Endothelial cell of umbilical vein (primary cell): ENCODE data around the gene RFC3. TPM values are rescaled to one million over a fixed set of nuclear protein-coding genes. Genes with fewer than 3 reads are reported as not detected.

Experiments
- BruUV-seq: library from RNA; stranded (reverse); fragments of 400-500 nt; replicated peaks from 2 replicates; lab custom pipeline; 2021; lab: Mats Ljungman, UMichigan
- CTCF ChIA-PET: fragments of 300-600, 350-600 bp; sonication (Branson Sonifier 250); formaldehyde crosslinking; loops from one replicate; lab custom pipeline; 2021; ENCODE audit warnings: antibody characterized with exemption, inconsistent platforms; lab: Charles Lee
- POLR2A ChIA-PET: fragments of 300-600, 350-600 bp; sonication (Branson Sonifier 250); formaldehyde crosslinking; loops from one replicate; lab custom pipeline; 2021; ENCODE audit warnings: antibody characterized with exemption, inconsistent platforms; lab: Charles Lee
- DNase-seq: peaks from one replicate; pipeline ENCODE4 v3.0.0-alpha.2; 2011; ENCODE audit warnings: low read depth, low spot score
- FAIRE-seq: peaks from 2 replicates; lab custom pipeline; 2011; peaks lifted over from hg19 to GRCh38; lab: Jason Lieb, UNC
- H2AFZ ChIP-seq: 2 replicates; pipeline ENCODE4 v1.6.0; 2012; ENCODE audit warnings: low read depth, low read length, control low read depth, inconsistent platforms
- H3K27ac ChIP-seq: 2 replicates; pipeline ENCODE4 v1.5.1; 2011; ENCODE audit warnings: low read depth, mild to moderate bottlenecking, control low read depth, low read length, moderate library complexity; ENCODE audit not compliant: insufficient read depth
- H3K27me3 ChIP-seq, 2 experiments: 2 replicates each; pipeline versions ENCODE4 v1.6.0 to v1.6.1; 2011; ENCODE audit warnings: low read length in 2 of 2, mixed read lengths in 1 of 2; ENCODE audit not compliant: control insufficient read depth in 2 of 2, insufficient read depth in 2 of 2
- H3K36me3 ChIP-seq, 2 experiments: 2 replicates in 1 of 2; 3 replicates in 1 of 2; pipeline ENCODE4 v1.5.1; 2011; ENCODE audit warnings: low read length in 2 of 2, mild to moderate bottlenecking in 1 of 2, moderate library complexity in 1 of 2; ENCODE audit not compliant: control insufficient read depth in 2 of 2, insufficient read depth in 2 of 2; ENCODE audit errors: extremely low read depth in 1 of 2
- H3K4me1 ChIP-seq: 3 replicates; pipeline ENCODE4 v1.5.1; 2011; ENCODE audit warnings: mild to moderate bottlenecking, low read length; ENCODE audit not compliant: control insufficient read depth, insufficient read depth; ENCODE audit errors: extremely low read depth
- H3K4me2 ChIP-seq: 2 replicates; pipeline ENCODE4 v1.6.1; 2011; ENCODE audit warnings: low read length, control low read depth, mixed read lengths; ENCODE audit not compliant: insufficient read depth
- H3K4me3 ChIP-seq, 3 experiments: fragments of 200-600 bp in 1 of 3; sonication (generic), shearing (Covaris generic) in 1 of 3; replicated peaks in 1 of 3; 2 replicates each; pipeline ENCODE4 v1.5.1; 2011 to 2016; ENCODE audit warnings: control low read depth in 3 of 3, low read length in 3 of 3, mild to moderate bottlenecking in 2 of 3, inconsistent platforms in 1 of 3, low read depth in 1 of 3, moderate library complexity in 1 of 3; ENCODE audit not compliant: insufficient read depth in 1 of 3
- H3K79me2 ChIP-seq: 2 replicates; pipeline ENCODE4 v1.6.0; 2012; ENCODE audit warnings: low read length, inconsistent platforms; ENCODE audit not compliant: control insufficient read depth, insufficient read depth
- H3K9ac ChIP-seq: replicated peaks from 2 replicates; pipeline ENCODE3; 2011; ENCODE audit warnings: low read length, control low read depth; ENCODE audit not compliant: insufficient read depth; ENCODE audit errors: extremely low read depth
- H3K9me1 ChIP-seq: replicated peaks from 3 replicates; pipeline ENCODE4 v1.6.0; 2011; ENCODE audit warnings: mild to moderate bottlenecking, low read length; ENCODE audit not compliant: control insufficient read depth, insufficient read depth; ENCODE audit errors: extremely low read depth
- H3K9me3 ChIP-seq: replicated peaks from 2 replicates; pipeline ENCODE4 v1.5.1; 2012; ENCODE audit warnings: low read length, inconsistent platforms; ENCODE audit not compliant: control insufficient read depth, insufficient read depth
- H4K20me1 ChIP-seq: replicated peaks from 2 replicates; pipeline ENCODE3; 2011; ENCODE audit warnings: mild to moderate bottlenecking, low read length; ENCODE audit not compliant: control insufficient read depth, insufficient read depth; ENCODE audit errors: extremely low read depth
- CTCF ChIP-seq, 2 donors: IDR thresholded peaks; 1 replicate in 1 of 2; 2 replicates in 1 of 2; pipeline ENCODE4 v1.5.1; 2011; ENCODE audit warnings: low read length in 2 of 2, mild to moderate bottlenecking in 2 of 2, moderate library complexity in 2 of 2, control low read depth in 1 of 2, inconsistent platforms in 1 of 2, low read depth in 1 of 2; ENCODE audit not compliant: insufficient read depth in 1 of 2; ENCODE audit errors: extremely low read depth in 1 of 2
- EZH2 ChIP-seq: IDR thresholded peaks from 2 replicates; pipeline ENCODE4 v1.6.1; 2012; ENCODE audit warnings: borderline replicate concordance, low read depth, mild to moderate bottlenecking, moderate library complexity, low read length, inconsistent platforms; ENCODE audit not compliant: severe bottlenecking
- FOS ChIP-seq: IDR thresholded peaks from 2 replicates; pipeline ENCODE4 v1.6.1; 2011; ENCODE audit warnings: mild to moderate bottlenecking, low read length, moderate library complexity, borderline replicate concordance; ENCODE audit not compliant: insufficient read depth
- GATA2 ChIP-seq: IDR thresholded peaks from 2 replicates; pipeline ENCODE4 v1.7.0; 2011; ENCODE audit warnings: low read depth, mild to moderate bottlenecking, moderate library complexity, mixed read lengths, low read length; ENCODE audit not compliant: insufficient read length, insufficient read depth
- JUN ChIP-seq: IDR thresholded peaks from 2 replicates; pipeline ENCODE4 v1.6.1; 2011; ENCODE audit warnings: borderline replicate concordance, low read depth; ENCODE audit not compliant: insufficient read length, insufficient read depth
- MAX ChIP-seq: IDR thresholded peaks from 2 replicates; pipeline ENCODE4 v1.6.1; 2011; ENCODE audit not compliant: insufficient read depth, insufficient read length
- MYC ChIP-seq: IDR thresholded peaks from one replicate; pipeline ENCODE4 v1.6.1; 2011; ENCODE audit warnings: mild to moderate bottlenecking, low read depth, low read length
- POLR2A ChIP-seq: IDR thresholded peaks from 2 replicates; pipeline ENCODE4 v1.6.1; 2012; ENCODE audit warnings: low read depth, mild to moderate bottlenecking, control low read depth, low read length
- POLR2AphosphoS5 ChIP-seq: IDR thresholded peaks from 2 replicates; pipeline ENCODE4 v1.6.1; 2012; ENCODE audit warnings: low read depth, mild to moderate bottlenecking, control low read depth, low read length, moderate library complexity; ENCODE audit not compliant: insufficient read depth
- dilution Hi-C: fragments of 300-500 bp; cut with MboI; formaldehyde crosslinking; loops from one replicate; pipeline ENCODE4 v1.15.0; 2019; ENCODE audit warnings: low sequenced_read_pairs; ENCODE audit not compliant: extremely low pct_ligation_motif_present
- intact Hi-C: fragments of 100-400 bp; cut with micrococcal nuclease; formaldehyde crosslinking; loops from one replicate; pipeline ENCODE4 v1.10.0; 2022
- polyA plus RNA-seq, 4 experiments: library from polyadenylated mRNA; depleted of rRNA in 3 of 4; stranded (reverse) in 3 of 4; unstranded in 1 of 4; fragments of >200 nt; gene quantifications; 2 replicates each; pipeline versions ENCODE4 v1.2.1 to v1.2.3, GENCODE V29; 2011 to 2012; ENCODE audit warnings: missing spikeins in 1 of 4
- total RNA-seq: library from RNA; stranded (reverse); gene quantifications from 2 replicates; pipeline ENCODE4 v1.2.3, GENCODE V29; 2021

The RFC3 gene
- total and polyA plus RNA-seq, 2 donors (not counting 3 experiments of a cell fraction or from before 2014, with no cell fraction given) = 7.3 to 17.9 TPM

- intact Hi-C loops = no loop called here
- Histone ChIP-seq H3K9me1 (no peaks in the 10 kb centered on the region), H3K27ac (no peak overlapping the region), H3K4me1 (no peaks in the 10 kb centered on the region), H3K36me3 (no peaks in the 10 kb centered on the region), H4K20me1 (no peaks in the 10 kb centered on the region), H2AFZ (no peak overlapping the region), H3K4me3 (no peak overlapping the region), H3K4me2 (no peak overlapping the region), H3K27me3 (peaks cover 0 to 4% of the 10 kb centered on the region in 2 experiments), H3K79me2 (no peaks in the 10 kb centered on the region), H3K9ac (no peak overlapping the region), H3K9me3 (no peaks in the 10 kb centered on the region)
- DNase-seq = no peak
- BruUV-seq = no TSS peak
- dilution Hi-C loops = no loop called here
- ChIA-PET POLR2A (no interaction called here), CTCF (interaction anchor here (3.6 to 5.4 kb wide), 4 partner anchors 8 to 1367 kb away, joined by 15 to 60 read pairs (median 30); no protein-coding TSS in a partner anchor)
- TF ChIP-seq MYC (no peak), POLR2AphosphoS5 (no peak), MAX (no peak), EZH2 (no peak), GATA2 (no peak), CTCF (IDR thresholded peaks at IDR 0.05; ENCODE audit: extremely low read depth in 1 of 2, insufficient read depth in 1 of 2, low read depth in 1 of 2, low read length in 2 of 2) (no peak), JUN (no peak), POLR2A (no peak), FOS (no peak)
- no peak for FAIRE-seq
Measured at GRCh38 chr13:33798023-33798422, 19.9 kb upstream of the RFC3 start.
